ENCODE data around the gene TBCCD1.
"Not testable (repeated sequence)": the region's sequence is repeated elsewhere in the genome, so short reads cannot be mapped to it uniquely, and the experiment has no call there.

The TBCCD1 gene

DNA sequence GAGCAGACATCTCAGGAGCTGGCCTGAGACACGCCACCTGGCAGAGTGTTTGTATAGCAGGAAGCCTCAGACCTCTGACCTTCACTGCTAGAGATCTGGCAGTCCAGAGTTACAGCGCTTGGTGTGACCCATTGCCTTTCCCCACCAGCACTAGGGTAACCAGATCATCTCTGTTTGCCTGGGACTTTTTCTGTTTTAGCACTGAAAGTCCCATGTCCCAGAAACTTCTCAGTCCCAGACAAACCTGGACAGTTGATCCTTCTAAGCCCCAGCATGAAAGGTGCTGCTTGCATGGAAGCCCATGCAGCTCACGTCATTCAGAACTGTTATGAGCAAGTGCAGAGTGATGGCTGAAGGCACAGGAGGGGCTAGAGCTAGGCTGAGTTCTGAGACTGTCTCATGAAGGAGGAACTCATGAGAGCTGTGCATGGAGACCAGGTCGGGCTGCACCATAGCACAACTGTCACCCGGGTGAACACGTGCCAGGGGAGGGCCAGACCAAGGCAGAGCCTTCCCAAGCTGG lies 27.5 kb upstream of the TBCCD1 start:
- DNase-seq (ENCODE audit: low spot score) = no peak

DNA sequence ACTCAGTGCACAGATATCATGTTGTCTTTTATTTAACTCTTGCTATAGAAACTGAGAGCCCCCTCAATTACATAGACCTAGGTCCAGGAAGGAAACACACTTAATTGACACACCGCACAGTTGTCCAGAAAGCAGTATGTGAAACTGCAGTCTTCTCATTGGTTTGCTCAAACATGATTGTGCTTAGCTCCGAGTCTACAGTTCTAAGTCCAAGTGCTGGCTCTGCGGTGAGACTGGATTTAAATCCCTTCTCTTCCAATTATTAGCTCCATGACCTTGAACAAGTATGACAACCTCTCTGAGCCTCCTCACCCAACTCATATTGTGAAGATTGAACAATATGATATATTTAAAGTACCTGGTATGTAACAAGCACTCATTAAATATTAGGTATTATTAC lies 26.7 kb upstream of the TBCCD1 start:
- no peak for DNase-seq (ENCODE audit: low spot score)

DNA sequence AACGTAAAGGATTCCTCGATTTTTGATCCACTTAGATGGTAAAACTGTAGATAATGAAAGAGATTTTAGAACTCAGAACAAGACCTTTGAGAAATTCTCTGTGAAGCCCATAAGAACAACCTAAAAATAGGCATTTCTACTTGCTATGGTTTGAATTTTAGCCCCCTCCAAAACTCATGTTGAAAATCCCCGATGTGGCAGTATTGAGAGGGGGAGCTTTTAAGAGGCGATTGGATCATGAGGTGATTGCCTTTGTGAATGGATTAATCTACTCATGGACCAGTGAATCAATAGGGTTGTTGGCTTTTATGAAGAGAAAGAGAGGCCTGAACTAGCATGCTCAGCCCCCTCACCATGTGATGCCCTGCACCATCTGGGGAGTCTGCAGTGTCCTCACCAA lies 25.5 kb upstream of the TBCCD1 start:
- no peak for DNase-seq (ENCODE audit: low spot score)

DNA sequence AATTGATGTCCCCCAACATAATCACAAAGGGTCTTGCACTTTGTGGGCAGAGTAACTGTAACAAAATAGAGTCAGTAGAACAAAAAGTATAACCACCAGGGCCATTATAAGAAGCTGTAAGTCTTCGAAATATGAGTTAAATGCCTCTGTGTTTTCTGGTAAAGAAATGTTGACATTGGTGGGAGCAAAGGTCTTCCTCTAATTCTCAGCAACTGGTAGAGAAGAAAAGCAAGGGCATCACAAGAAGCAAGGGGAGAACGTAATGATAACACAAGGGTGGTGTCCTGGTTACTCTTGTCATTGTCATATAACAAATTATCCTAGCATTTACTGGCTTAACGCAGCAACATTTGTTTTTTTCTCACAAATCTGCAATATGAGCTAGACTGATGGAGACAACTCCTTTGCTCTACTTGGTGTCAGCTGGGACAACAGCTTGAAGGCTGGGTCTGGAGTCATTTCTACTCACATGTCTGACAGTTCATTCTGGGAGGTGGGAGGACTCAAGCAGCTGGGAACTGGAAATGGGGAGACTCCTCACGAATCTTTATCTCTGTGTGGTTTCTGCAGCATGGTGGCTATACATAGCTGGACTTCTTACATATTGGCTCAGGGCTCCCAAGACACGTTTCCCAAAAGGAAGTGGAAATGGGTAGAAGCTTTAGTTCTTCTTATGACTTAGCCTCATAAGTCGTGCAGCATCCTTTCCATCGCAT lies 23.6 kb upstream of the TBCCD1 start:
- DNase-seq (ENCODE audit: low spot score) = no peak

DNA sequence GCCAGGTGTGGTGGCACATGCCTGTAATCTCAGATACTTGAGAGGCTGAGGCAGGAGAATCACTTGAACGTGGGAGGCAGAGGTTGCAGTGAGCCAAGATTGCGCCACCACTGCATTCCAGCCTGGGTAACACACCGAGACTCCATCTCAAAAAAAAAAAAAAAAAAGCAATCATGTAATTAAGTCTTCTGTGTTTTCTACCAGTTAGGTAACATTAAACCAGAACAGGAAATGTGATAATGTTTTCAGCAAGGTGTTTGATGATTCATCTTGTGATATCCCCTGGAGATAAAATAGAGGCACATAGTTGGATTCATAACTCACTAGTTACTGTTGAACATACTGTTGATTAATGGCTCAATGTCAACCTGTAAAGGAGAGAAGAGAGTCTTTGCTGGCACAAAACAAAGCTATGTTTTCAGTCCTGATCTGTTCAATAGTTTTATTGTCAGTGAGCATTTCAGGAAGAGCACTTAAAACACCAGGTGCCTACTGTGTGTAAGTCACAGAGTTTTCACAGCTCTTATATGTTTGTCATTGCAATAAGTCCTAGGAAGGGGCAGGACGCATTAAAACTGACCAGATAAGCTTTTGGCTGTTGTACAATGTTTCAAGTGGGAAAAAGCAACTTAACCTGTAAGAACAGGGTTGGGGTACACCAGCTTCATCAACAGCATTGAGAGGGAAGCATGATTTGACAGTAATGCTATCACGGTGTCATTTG lies 22.9 kb upstream of the TBCCD1 start:
- no peak for DNase-seq (ENCODE audit: low spot score)

DNA sequence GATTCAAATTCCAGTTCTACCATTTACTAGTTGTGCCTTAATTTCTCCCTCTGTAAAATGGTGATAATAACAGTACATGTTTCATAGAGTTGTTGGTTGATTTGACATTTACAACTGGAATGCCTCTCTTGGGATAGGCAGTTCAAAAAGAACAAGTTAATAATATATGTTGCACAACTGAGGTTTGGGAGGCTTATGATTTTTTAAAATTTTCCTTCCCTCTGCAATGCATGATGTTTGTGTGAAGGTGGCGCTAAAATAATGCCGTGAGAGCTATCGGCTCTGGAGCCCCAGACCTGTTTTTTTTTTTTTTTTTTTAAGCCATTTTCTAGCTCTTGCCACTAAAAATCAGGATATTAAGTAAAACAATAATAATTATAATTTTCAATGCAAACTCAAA lies 22.0 kb upstream of the TBCCD1 start:
- DNase-seq (ENCODE audit: low spot score) = no peak

DNA sequence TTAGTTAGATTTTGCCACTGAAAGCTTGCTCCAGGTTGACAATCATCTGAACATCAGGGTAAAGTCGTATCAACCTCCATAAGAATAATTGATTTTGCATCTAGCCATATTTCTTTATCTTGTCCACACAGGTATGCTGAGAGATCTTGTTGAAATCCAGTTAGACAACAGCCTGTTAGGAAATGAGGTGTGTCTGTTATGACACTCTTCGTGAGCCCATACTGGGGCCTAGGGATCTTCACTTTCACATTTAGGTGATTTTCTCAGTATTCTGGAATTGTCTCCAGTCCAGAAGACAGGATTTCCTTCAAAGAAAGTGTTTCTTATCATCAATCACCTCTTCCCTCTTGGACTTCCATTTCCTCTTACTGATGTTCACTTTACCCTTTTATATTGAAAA lies 21.5 kb upstream of the TBCCD1 start:
- no peak for DNase-seq (ENCODE audit: low spot score)

DNA sequence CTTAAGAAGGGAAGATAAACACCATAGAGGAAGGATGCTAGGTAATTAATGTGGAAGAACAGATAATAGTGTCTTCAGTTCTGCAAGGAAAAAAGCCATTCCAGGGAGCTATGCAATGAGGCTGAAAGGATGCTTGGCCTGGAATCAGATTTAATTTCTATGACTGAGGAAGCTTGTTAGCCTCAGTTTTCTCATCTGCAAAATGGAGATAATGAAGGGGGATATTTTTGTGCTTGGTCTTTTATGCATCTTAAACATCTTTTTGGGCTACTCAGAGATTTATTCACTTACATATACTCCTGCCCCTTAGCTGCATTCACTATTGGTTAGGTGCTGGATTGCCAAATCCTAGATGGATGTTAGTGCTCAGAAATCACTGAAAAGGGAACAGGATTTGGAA lies 20.0 kb upstream of the TBCCD1 start:
- no peak for DNase-seq (ENCODE audit: low spot score)

DNA sequence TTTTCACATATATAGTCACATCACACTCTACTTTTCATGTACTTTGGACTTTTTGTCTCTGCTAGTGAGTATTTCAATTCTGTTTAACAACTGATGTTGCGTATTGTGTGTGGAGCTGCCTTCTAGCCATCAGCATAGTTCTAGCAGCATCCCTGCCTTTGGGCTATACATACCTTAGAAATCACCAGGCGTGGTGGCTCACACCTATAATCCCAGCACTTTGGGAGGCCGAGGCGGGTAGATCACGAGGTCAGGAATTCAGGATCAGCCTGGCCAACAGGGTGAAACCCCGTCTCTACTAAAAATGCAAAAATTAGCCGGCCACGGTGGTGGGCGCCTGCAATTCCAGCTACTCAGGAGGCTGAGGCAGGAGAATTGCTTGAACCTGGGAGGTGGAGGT lies 19.1 kb upstream of the TBCCD1 start:
- not testable (repeated sequence) for DNase-seq (ENCODE audit: low spot score)

DNA sequence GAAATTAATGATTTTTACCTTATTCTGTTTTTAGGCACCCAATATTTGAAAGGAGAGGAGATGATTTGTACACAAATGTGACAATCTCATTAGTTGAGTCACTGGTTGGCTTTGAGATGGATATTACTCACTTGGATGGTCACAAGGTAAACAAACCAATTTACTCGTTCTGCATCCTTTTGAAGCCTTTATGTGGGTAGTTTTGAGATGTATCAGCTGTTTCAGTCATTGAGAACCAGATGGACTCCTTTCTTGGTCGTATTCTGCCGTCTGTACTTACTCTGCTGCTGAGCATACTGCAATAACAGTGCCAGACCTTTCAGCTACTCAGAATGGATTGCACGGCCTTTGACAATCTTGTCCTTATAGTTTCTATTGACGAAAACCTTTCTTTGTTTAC lies 16.7 kb upstream of the TBCCD1 start:
- DNase-seq (ENCODE audit: low spot score) = no peak

DNA sequence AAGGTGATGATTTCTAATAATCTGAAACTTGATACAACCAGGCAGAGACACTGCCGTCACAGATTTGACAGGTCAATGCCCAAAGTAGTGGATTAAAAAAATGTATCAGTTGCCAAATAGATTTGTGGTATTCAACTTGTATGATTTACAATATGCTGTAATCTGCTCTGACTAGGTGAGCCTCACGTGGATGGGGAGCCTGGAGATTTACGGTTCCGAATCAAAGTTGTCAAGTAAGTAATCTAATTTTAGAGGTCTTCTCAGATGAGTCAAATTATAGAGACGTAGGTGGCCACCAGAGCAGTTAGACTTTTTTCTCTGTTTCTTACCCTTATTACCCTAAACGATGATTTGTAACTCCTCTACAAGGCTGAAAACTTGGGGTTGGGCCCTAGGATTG lies 15.4 kb upstream of the TBCCD1 start:
- DNase-seq (ENCODE audit: low spot score) = no peak

DNA sequence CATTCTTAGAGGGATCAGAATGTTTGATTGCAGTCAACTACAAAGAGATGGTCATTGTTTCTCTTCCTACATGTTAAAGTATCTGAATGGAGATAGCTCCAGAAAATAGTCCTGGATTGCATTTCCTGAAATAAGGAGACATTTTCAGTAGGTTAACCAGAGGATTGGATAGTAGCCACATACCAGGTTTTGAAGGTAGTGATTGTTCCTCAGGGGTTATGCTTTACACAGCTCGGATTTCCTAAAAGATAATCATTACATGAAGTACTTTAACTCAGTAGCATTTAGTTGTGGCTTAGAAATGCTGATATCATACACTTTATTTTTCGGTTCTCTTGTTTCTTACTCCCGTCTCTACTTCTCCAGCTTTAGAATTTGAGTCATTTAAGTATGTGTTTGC lies 13.6 kb upstream of the TBCCD1 start:
- DNase-seq (ENCODE audit: low spot score) = no peak

DNA sequence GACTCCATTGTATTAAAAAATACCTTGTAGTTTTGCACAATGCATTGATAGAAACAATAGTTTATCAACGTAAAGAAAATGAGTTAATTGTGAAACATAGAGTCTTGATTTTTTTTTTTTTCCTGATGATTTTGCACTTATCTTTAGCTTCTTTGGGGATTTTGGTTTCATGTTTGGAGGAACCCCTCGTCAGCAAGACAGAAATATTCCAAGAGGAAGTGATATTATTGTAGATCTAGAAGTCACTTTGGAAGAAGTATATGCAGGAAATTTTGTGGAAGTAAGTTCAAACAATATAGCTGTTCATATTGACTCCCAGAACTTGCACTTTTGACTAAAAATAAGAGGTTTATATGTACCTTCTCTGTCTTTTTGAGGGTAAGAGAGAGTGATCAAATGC lies 10.4 kb upstream of the TBCCD1 start:
- no peak for DNase-seq (ENCODE audit: low spot score)

DNA sequence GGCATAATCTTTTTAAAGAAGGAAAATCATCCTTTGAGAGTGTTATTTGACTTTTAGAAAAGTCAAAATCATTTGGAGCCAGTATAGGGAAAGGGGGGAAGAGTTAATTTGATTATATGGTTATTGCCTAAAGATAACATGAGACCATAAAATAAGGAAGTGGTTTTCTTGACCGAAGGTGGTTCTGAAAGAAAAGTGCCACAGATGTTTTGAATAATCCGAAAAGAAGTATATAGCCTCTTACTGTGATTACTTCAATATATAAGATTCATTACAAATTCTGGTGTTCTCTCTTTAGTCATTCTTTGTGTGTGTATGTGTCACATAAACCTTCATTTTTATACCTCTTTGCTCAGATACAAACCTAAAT lies 4.5 kb upstream of the TBCCD1 start:
- no peak for DNase-seq (ENCODE audit: low spot score)

DNA sequence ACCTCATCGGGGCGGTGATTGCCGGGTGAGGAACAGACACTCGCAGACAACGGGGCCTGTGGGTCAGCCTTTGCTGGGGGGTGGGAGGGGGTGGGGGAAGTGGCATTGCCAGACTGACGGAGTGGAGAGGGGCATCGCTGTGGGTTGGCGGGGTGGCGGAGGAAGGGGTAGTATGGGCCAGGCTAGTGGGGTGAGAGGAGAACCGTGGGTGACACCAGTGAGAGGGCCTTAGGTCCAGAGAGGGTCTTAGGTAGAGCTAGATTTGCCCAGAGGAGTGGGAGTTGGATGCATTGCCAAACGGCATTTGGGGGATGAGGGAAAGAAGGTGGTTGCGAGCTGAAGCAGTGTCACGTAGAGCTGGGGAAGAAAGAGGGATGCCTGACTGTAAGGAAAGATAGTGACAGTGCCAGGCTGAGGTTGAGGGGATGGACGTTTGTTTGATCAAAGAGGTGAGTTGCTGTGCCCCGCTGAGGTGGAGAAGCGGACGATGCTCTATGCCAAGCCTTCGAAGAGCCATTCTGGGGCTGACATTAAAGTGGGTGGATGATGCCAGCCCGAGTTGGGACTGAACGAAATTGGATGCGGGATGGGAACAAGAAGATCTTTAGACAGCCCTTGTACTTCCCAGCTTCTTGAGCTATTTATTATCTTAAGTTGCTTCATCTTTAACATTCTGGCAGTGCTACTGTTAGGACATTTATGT lies 4.0 kb upstream of the TBCCD1 start:
- DNase-seq (ENCODE audit: low spot score) = no peak

DNA sequence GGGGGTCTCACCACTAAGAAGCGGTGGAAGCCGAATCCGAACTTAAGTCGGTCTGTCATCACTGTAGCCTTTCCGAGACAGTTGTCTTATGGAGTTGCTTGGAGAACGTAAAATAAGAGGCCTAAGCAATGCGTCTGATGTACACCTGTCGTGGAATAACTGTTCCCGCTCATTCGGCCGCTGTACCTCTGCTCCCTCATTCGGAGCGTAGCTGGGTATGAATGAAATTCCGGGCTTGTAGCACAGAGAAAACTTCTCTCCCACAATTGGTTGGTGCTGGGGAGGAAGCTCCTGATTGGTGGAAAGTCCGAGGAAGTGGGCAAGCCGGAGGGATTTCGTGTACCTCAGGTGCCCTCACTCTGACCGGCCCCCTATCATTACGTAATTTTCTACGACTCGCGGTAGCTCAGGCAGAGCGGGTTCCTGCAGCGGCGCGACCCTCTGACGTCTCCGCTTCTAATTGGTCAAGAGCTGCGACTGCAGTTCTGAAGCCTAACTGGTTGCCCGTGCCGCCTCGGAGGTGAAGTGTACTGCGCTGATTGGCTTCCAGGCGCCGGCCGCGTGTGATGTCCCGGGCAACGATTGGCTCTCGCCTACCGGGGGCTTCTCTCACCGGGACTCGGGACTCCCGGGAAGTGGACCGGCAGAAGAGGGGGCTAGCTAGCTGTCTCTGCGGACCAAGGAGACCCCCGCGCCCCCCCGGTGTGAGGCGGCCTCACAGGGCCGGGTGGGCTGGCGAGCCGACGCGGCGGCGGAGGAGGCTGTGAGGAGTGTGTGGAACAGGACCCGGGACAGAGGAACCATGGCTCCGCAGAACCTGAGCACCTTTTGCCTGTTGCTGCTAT lies 3.2 kb upstream of the TBCCD1 start, which contains the start of gene DNAJB11:
Gene DNAJB11, plus strand, starts transcription at position 625 of the 845 bp plus-strand sequence. Its CDS starts 178 bp downstream, at position 803.
- peak; percentile 99 for DNase-seq (ENCODE audit: low spot score)

DNA sequence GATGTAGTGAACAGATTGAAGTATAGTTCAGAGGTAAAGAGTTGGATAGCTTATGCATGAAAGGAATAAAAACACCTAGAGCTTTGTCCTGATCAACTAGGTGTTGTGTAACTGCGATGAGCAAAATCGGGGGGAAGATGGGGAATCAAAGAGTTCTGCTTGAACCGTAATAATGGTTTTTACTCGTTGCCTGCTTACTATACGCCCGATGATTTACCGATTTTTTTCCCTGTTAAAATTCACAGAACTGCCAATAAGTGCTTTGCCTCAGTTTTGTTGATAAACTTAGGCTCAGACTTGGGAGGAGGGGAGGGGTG lies 2.6 kb upstream of the TBCCD1 start:
- no peak for DNase-seq (ENCODE audit: low spot score)

DNA sequence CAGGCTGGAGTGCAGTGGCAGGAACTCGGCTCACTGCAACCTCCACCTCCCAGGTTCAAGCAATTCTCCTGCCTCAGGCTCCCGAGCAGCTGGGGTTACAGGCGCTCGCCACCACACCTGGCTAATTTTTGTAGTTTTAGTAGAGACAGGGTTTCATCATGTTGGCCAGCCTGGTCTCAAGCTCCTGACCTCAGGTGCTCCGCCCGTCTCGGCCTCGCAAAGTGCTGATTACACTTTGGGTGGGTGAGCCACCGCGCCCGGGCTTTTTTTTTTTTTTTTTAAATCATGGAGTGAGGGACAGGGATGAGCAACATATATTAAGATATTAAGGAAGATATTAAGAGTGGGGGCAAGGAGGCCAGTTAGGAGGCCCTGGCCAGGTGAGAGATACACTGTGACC lies 2.2 kb upstream of the TBCCD1 start:
- not testable (repeated sequence) for DNase-seq (ENCODE audit: low spot score)

DNA sequence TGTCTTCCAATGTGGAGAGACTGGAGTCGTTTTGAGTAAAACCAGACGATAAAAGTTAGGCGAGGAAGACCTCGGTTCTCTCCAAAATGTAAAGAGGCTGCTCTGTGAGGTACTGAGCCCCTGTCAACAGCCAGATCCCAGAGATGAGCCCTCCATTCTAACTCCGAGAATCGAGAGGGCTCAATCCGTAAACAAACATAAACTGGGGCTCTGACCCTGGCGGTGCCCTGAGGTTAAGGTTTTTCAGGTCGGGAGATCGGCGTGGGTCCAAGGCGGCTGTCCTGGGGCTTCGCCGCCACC lies 417 bp downstream of the TBCCD1 start:
- DNase-seq (ENCODE audit: low spot score) = peak; percentile 12

DNA sequence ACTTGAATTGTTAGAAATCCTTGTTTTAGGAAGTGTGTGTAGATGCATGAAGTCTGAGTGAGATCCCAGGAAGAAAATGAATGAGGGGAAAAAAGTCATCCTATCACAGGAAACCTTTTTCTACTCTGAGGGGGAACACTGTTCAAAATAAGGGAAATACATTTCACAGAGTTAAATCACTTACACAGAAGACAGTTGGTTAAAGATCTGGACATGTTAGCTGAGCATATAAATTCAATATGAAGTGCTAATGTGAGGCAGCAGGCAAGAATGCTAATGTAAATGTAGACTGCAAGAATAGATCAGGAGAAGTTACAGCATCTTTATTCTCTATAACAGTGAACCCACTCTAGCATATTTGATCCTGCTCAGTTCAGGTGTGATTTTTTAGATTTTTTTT lies 2.6 kb downstream of the TBCCD1 start:
- DNase-seq (ENCODE audit: low spot score) = no peak

DNA sequence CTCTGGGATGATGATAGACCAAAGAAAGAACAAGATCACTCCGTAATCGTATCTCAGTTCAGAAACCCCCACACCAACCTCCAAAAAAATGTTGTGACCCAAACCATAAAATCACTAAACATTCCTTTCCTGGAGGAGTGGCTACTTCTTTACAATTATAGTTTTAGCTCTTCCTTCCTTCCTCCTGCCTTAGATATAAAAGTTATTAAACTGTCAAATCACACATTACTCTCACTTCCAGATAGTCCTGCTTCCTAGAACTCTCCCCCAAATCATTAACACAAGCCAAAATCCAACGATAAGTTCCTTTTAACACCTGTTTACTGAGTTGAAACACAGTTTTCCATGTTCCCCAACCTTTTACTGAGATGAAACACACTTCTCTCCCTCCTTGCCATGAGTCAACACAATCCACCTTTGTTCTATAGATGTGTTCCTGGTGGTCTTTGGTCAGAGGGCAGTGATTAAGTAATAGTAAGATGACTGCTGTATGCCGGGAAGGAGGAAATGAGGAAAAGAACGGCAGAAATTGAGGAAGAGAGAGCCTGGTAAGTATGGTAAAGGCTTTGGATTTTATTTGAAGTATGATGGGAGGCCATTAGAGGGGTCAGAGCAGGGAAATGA lies 14.6 kb downstream of the TBCCD1 start:
- no peak for DNase-seq (ENCODE audit: low spot score)

DNA sequence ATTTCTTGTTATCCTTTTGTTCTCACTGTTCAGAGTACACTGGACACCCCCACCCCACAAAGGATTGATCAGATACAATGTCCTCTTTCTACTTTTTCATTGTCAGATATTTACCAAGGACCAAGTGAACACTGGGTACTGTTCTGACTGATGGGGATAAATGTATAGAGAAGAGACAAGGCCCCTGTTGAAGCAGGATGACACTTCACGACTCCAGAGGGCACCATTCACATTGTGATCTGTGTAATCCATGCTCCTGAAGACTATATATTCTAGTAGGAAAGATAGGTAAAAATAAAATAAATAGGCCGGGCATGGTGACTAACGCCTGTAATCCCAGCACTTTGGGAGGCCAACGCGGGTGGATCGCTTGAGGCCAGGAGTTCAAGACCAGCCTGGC lies 15.8 kb downstream of the TBCCD1 start:
- DNase-seq (ENCODE audit: low spot score) = no peak

Data from AG08395 (cell line).